ENCODE results near the gene KRT33B.

KRT33B gene

DNA sequence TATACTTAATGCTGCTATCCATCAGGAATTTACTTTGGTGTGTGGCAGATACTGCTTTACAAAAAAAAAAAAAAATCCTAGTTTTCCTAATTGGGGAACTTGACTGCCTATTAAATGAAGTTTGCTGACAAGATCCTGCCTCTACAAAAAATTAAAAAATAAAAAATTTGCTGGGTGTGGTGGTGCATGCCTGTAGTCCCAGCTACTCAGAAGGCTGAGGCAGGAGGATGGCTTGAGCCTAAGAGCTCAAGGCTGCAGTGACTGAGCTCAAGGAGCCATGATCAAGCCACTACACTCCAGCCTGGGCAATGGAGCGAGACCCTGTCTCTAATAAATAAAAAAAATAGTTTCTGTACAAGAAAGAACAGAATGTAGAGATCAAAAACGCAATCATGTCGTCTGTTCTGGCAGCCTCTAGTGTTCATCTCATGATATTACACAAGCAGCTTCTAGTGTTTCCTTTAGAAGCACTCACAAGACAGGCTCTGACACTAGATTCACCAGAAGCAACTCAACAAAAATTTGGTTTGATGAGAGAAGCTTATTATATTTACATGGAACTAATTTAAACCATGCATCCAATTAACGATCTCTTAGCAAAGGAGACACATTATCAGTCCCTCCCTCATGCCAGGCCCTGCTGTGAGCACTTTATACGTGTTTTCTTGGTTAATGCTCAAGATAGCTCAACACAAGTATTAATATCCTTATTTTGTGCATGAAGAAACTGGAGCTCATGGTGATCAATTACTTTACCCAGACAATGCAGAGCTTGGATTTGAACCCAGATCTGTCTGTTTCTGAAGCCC, 47.3 kb downstream of the KRT33B start:
- no peak overlapping the region for H2AFZ ChIP-seq (ENCODE audit: low read length)
- H3K27ac ChIP-seq (ENCODE audit: low read depth, low read length, poor library complexity, severe bottlenecking) = no peak overlapping the region
- H3K4me1 ChIP-seq (ENCODE audit: insufficient read depth, low read length, severe bottlenecking) = no peaks in the 10 kb centered on the region
- no peak overlapping the region for H3K4me3 ChIP-seq (ENCODE audit: low read depth, low read length, poor library complexity, severe bottlenecking)
- H3K9me3 ChIP-seq (ENCODE audit: low read length) = peaks cover 4% of the 10 kb centered on the region; the same call in 1 of the 2 replicates
- 0 out of 2 replicates have a peak, but pooled peaks cover 3% of the 10 kb centered on the region for H3K27me3 ChIP-seq (ENCODE audit: insufficient read depth, low read length)
- no peak overlapping the region for H3K4me2 ChIP-seq (ENCODE audit: low read length)
- no peaks in the 10 kb centered on the region for H3F3A ChIP-seq (ENCODE audit: insufficient read depth, low read length)
- H3K9ac ChIP-seq (ENCODE audit: low read length) = no peak overlapping the region
- H3K9me2 ChIP-seq (ENCODE audit: low read depth, low read length) = no peaks in the 10 kb centered on the region
- H3K79me2 ChIP-seq (ENCODE audit: insufficient read depth, low read length) = no peaks in the 10 kb centered on the region
- H3K36me3 ChIP-seq (ENCODE audit: insufficient read depth, low read length) = no peaks in the 10 kb centered on the region
- H4K20me1 ChIP-seq (ENCODE audit: insufficient read depth, low read length) = no peaks in the 10 kb centered on the region
- no peak for TF ChIP-seq EZH2 (IDR thresholded peaks at IDR 0.05; ENCODE audit: borderline replicate concordance, low read length)
- TF ChIP-seq, protein P1, sequence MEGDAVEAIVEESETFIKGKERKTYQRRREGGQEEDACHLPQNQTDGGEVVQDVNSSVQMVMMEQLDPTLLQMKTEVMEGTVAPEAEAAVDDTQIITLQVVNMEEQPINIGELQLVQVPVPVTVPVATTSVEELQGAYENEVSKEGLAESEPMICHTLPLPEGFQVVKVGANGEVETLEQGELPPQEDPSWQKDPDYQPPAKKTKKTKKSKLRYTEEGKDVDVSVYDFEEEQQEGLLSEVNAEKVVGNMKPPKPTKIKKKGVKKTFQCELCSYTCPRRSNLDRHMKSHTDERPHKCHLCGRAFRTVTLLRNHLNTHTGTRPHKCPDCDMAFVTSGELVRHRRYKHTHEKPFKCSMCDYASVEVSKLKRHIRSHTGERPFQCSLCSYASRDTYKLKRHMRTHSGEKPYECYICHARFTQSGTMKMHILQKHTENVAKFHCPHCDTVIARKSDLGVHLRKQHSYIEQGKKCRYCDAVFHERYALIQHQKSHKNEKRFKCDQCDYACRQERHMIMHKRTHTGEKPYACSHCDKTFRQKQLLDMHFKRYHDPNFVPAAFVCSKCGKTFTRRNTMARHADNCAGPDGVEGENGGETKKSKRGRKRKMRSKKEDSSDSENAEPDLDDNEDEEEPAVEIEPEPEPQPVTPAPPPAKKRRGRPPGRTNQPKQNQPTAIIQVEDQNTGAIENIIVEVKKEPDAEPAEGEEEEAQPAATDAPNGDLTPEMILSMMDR (IDR thresholded peaks at IDR 0.05; ENCODE audit: low read length) = peak; percentile 66

DNA sequence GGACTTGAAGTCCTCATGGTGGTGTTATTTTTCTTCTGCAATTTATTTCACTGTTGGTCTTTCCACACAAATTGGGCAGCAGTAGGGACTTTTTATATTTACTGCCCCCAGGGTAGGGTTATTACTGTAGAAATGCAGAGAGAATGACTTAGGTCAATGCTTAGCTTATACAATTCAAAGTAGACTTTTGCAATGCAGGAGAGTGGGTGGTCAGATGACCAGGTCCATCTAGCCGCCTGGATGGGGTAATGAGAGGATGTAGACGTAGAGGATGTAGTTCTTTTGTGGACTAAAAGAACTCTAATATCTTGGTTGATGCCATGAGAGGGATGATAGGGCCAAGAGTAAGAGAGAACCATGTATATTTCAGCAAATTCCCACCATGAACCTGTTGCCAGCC, 51.4 kb downstream of the KRT33B start:
- peaks cover 4% of the 10 kb centered on the region; the same call in 1 of the 2 replicates for H3K9me3 ChIP-seq (ENCODE audit: low read length)
- no peak overlapping the region for H3K4me3 ChIP-seq (ENCODE audit: low read depth, low read length, poor library complexity, severe bottlenecking)
- no peak overlapping the region for H2AFZ ChIP-seq (ENCODE audit: low read length)
- no peaks in the 10 kb centered on the region for H3F3A ChIP-seq (ENCODE audit: insufficient read depth, low read length)
- H3K79me2 ChIP-seq (ENCODE audit: insufficient read depth, low read length) = no peaks in the 10 kb centered on the region
- no peaks in the 10 kb centered on the region for H3K36me3 ChIP-seq (ENCODE audit: insufficient read depth, low read length)
- H3K9ac ChIP-seq (ENCODE audit: low read length) = no peak overlapping the region
- H3K27ac ChIP-seq (ENCODE audit: low read depth, low read length, poor library complexity, severe bottlenecking) = no peak overlapping the region
- H3K4me1 ChIP-seq (ENCODE audit: insufficient read depth, low read length, severe bottlenecking) = no peaks in the 10 kb centered on the region
- no peak overlapping the region for H3K4me2 ChIP-seq (ENCODE audit: low read length)
- H3K9me2 ChIP-seq (ENCODE audit: low read depth, low read length) = no peaks in the 10 kb centered on the region
- no peaks in the 10 kb centered on the region for H4K20me1 ChIP-seq (ENCODE audit: insufficient read depth, low read length)
- no peak for TF ChIP-seq EZH2 (IDR thresholded peaks at IDR 0.05; ENCODE audit: borderline replicate concordance, low read length)
- TF ChIP-seq, protein P1 (IDR thresholded peaks at IDR 0.05; ENCODE audit: low read length) = no peak
- H3K27me3 ChIP-seq (ENCODE audit: insufficient read depth, low read length) = 0 out of 2 replicates have a peak, but pooled peaks cover 3% of the 10 kb centered on the region

- H3K9me3 ChIP-seq (ENCODE audit: low read length) = peaks cover 4% of the 10 kb centered on the region; the same call in 1 of the 2 replicates
- H3K9me2 ChIP-seq (ENCODE audit: low read depth, low read length) = no peaks in the 10 kb centered on the region
- no peak overlapping the region for H2AFZ ChIP-seq (ENCODE audit: low read length)
- no peak overlapping the region for H3K4me3 ChIP-seq (ENCODE audit: low read depth, low read length, poor library complexity, severe bottlenecking)
- no peak overlapping the region for H3K9ac ChIP-seq (ENCODE audit: low read length)
- H3K79me2 ChIP-seq (ENCODE audit: insufficient read depth, low read length) = no peaks in the 10 kb centered on the region
- TF ChIP-seq, protein P1 (IDR thresholded peaks at IDR 0.05; ENCODE audit: low read length) = no peak
- TF ChIP-seq EZH2 (IDR thresholded peaks at IDR 0.05; ENCODE audit: borderline replicate concordance, low read length) = no peak
- H3K27me3 ChIP-seq (ENCODE audit: insufficient read depth, low read length) = 0 out of 2 replicates have a peak, but pooled peaks cover 3% of the 10 kb centered on the region
- H3K36me3 ChIP-seq (ENCODE audit: insufficient read depth, low read length) = no peaks in the 10 kb centered on the region
- H3K4me1 ChIP-seq (ENCODE audit: insufficient read depth, low read length, severe bottlenecking) = no peaks in the 10 kb centered on the region
- no peak overlapping the region for H3K27ac ChIP-seq (ENCODE audit: low read depth, low read length, poor library complexity, severe bottlenecking)
- no peak overlapping the region for H3K4me2 ChIP-seq (ENCODE audit: low read length)
- no peaks in the 10 kb centered on the region for H3F3A ChIP-seq (ENCODE audit: insufficient read depth, low read length)
- H4K20me1 ChIP-seq (ENCODE audit: insufficient read depth, low read length) = no peaks in the 10 kb centered on the region
Observed at GRCh38 chr17:41315814-41316445, 53.7 kb downstream of the KRT33B start.
